Psoas muscle (tissue), 8 donors: ENCODE data around the gene ABCB4. TPM values are rescaled to one million over a fixed set of nuclear protein-coding genes. Genes with fewer than 3 reads are reported as not detected.
A peak's percentile ranks its signal among the peaks of the same experiment; 100 is the strongest.

Experiments
- ATAC-seq, 4 donors: fragments of 200-7000 bp; cut with Tn5 transposase; one replicate each; pipeline ENCODE4 v1.9.1; 2020; ENCODE audit warnings: moderate library complexity in 3 of 4, mild to moderate bottlenecking in 2 of 4
- DNase-seq, 2 donors: peaks; one replicate each; pipeline ENCODE4 v3.0.0-alpha.2; 2020
- H3K27ac ChIP-seq: fragments of 200-600 bp; one replicate; pipeline ENCODE4 v1.8.0; 2022
- H3K27me3 ChIP-seq, 3 donors: fragments of 200-600 bp in 1 of 3; one replicate each; pipeline versions ENCODE4 v1.6.1 to v1.8.0; 2013 to 2022; ENCODE audit warnings: low read length in 2 of 3, mild to moderate bottlenecking in 2 of 3, moderate library complexity in 1 of 3; ENCODE audit not compliant: insufficient read depth in 3 of 3
- H3K36me3 ChIP-seq, 2 donors: fragments of 200-600 bp in 1 of 2; one replicate each; pipeline versions ENCODE4 v1.6.1 to v1.8.0; 2013 to 2022; ENCODE audit warnings: low read depth in 1 of 2, mild to moderate bottlenecking in 1 of 2, moderate library complexity in 1 of 2; ENCODE audit not compliant: insufficient read depth in 1 of 2
- H3K4me1 ChIP-seq: fragments of 200-600 bp; one replicate; pipeline ENCODE4 v1.8.0; 2022
- H3K4me3 ChIP-seq: fragments of 200-600 bp; one replicate; pipeline ENCODE4 v1.8.0; 2022; ENCODE audit warnings: mild to moderate bottlenecking
- H3K9me3 ChIP-seq: fragments of 200-600 bp; one replicate; pipeline ENCODE4 v1.8.0; 2022
- CTCF ChIP-seq: fragments of 200-600 bp; IDR thresholded peaks from one replicate; pipeline ENCODE4 v1.8.0; 2022; ENCODE audit warnings: antibody characterized with exemption
- WGBS, 3 donors: extraction: QIAGEN DNeasy Blood & Tissue Kit; methylation state at CpG; one replicate each; pipeline versions ENCODE4 v1.1.6 to v1.1.7; 2013; 5-methylcytosine and 5-hydroxymethylcytosine counted together
- intact Hi-C, 2 donors: fragments of 100-400 bp; cut with DNase I; formaldehyde crosslinking; loops; one replicate each; pipeline versions ENCODE4 v1.11.0 to v1.14.2; 2022
- polyA plus RNA-seq, 3 donors: library from polyadenylated mRNA; stranded (reverse); fragments of 200-250 nt; gene quantifications; one replicate each; pipeline ENCODE4 v1.2.3, GENCODE V29; 2013
- total RNA-seq, 4 donors: library from RNA; stranded (reverse); fragmentation: NEBNext Ultra II Directional in 2 of 4; extraction: Animal tissue kit (Norgen Biotek cat#: 25700) in 2 of 4; gene quantifications; one replicate each; pipeline versions ENCODE4 v1.2.1 to v1.2.4, GENCODE V29; 2021 to 2023
- donor health status: healthy with polysubstance abuse.
- donor health status: DM: no; HTN: no; CAD: no; lungs with moderate emphysema.
- donor health status: Bipolar disorder and iron deficiency.
- donor health status: healthy.
- donor health status: DM: yes; HTN: yes; CAD: no.
- donor health status: DM: no; HTN: no; CAD: no.
- donor health status: DM: no; HTN: no; CAD: no.
- donor health status: DM: yes; HTN: yes; CAD: no.

The ABCB4 gene
- total and polyA plus RNA-seq, 7 donors: 1.1 to 4.0 (median 2.0) TPM

DNA sequence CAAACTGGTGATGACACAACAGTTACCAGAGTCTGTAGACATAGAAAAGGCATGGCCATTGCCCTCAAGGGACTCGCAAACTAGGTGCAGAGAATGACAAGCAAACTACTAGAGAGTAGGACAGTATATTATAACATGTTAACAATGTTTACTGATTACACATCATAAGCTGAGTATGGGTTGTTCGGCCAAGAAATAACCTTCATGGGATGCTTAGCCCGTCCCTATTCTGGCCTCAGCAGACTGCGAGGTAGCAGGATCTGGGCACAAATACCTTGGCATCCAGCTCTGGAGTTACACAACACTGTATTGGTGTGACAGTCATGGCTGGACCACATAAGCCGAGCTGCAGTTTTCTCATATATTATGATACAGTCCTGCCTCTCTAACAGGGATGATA is 51.4 kb downstream of the ABCB4 start:
- 44 to 68% (median 53%) methylated on average over 5 of the region's 5 CpGs for WGBS, 3 donors

DNA sequence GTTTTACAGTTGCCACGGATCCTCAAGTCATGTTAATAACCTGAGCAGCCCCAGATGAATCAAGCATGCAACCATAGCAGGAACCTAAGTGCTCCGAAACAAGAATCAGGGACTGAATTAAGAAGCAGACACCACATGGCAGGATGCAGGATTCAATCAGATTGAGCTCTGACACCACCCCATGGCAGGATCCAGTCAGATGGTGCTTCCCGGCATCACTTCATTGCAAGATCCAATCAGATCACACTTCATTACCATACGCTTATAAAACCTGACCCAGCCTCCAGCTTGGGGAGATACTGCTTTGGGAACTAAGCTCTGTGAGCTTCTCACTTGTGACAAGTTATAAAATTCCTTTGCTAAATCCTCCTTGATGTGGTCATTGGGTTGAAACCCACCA is 55.3 kb downstream of the ABCB4 start:
- no peak overlapping the region for H3K4me3 ChIP-seq
- intact Hi-C loops: no loop called here
- peaks cover 0 to 40% of the 10 kb centered on the region in 2 donors for H3K36me3 ChIP-seq
- H3K4me1 ChIP-seq: no peaks in the 10 kb centered on the region
- H3K9me3 ChIP-seq: no peaks in the 10 kb centered on the region
- DNase-seq (no peak), ATAC-seq (no peak)
- WGBS, 3 donors: 73 to 78% (median 76%) methylated on average over 4 of the region's 4 CpGs
- TF ChIP-seq CTCF: no peak
- no peaks in the 10 kb centered on the region for H3K27me3 ChIP-seq
- H3K27ac ChIP-seq: no peak overlapping the region

More for the DNA sequence above, 51.4 kb downstream of the ABCB4 start:
- peak in 3 of 4 donors; percentile 27 to 57 (median 48) for ATAC-seq
- Histone ChIP-seq H3K27ac (no peak overlapping the region), H3K9me3 (no peaks in the 10 kb centered on the region), H3K4me3 (no peak overlapping the region), H3K27me3 (no peaks in the 10 kb centered on the region), H3K36me3 (peaks cover 0 to 58% of the 10 kb centered on the region in 2 donors), H3K4me1 (no peaks in the 10 kb centered on the region)
- intact Hi-C loops: no loop called here
- DNase-seq: no peak
- TF ChIP-seq CTCF: no peak

- 40 to 53% (median 41%) methylated on average over 5 of the region's 5 CpGs for WGBS, 3 donors
- peak; percentile 72 for TF ChIP-seq CTCF
- intact Hi-C loops: loop anchor here (1.0 to 10.0 kb wide), 2 partner anchors 105 to 482 kb away; no protein-coding TSS in a partner anchor
- Histone ChIP-seq H3K4me1 (peaks cover 16% of the 10 kb centered on the region), H3K9me3 (no peaks in the 10 kb centered on the region), H3K27ac (no peak overlapping the region), H3K4me3 (no peak overlapping the region), H3K27me3 (no peaks in the 10 kb centered on the region), H3K36me3 (peaks cover 0 to 28% of the 10 kb centered on the region in 2 donors)
- DNase-seq (peak in 1 of 2 donors; percentile 14), ATAC-seq (peak; percentile 24 to 70 (median 46))
These were observed 58.5 kb downstream of the ABCB4 start for GRCh38 chr7:87416682-87417587.

DNA sequence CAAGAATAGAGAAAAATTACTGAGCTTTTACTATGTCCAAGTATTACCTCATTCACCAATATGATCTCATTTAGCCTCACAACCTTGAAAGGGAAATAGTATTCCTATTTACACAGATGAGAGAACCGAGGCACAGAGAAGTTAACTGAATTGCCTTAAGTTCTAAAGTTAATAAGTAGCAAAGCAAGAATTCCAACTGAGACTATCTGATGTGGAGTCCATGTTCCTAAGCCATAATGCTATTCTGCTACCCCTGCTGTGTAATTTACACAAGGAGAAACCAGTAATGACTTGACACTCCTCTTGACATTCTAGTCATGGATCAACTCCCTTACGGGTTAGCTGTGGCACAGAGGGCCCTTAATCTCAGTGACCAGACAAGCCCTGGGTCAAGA is 60.7 kb downstream of the ABCB4 start:
- Histone ChIP-seq H3K4me3 (no peak overlapping the region), H3K27ac (peak overlapping the region; percentile 84), H3K36me3 (peaks cover 0 to 13% of the 10 kb centered on the region in 2 donors), H3K27me3 (no peaks in the 10 kb centered on the region), H3K4me1 (peaks cover 31% of the 10 kb centered on the region), H3K9me3 (no peaks in the 10 kb centered on the region)
- DNase-seq: no peak
- TF ChIP-seq CTCF: no peak
- 72 to 89% (median 78%) methylated on average over 2 of the region's 2 CpGs for WGBS, 3 donors
- intact Hi-C loops: loop anchor here in 1 of 2 donors (10.0 kb wide), 1 partner anchor 480 kb away; no protein-coding TSS in a partner anchor
- no peak for ATAC-seq
